Astrocyte of the cerebellum (primary cell): ENCODE results near the gene DCHS1.
"Not testable (repeated sequence)": the region's sequence is repeated elsewhere in the genome, so short reads cannot be mapped to it uniquely, and the experiment has no call there.

Source experiments
- DNase-seq: peaks from one replicate; pipeline ENCODE4 v3.0.0-alpha.2; 2011; ENCODE audit warnings: low read depth
- H3K4me3 ChIP-seq: 2 replicates; pipeline ENCODE4 v1.5.1; 2011; ENCODE audit warnings: mild to moderate bottlenecking, low read depth, low read length, moderate library complexity
- in situ Hi-C: cut with HindIII; loops from 2 replicates; pipeline ENCODE4 v1.10.0; 2017; ENCODE audit warnings: low sequenced_read_pairs
- TF ChIP-seq, protein P1 (sequence below): IDR thresholded peaks from 2 replicates; pipeline ENCODE4 v1.5.1; 2012; ENCODE audit warnings: low read length, low read depth, moderate library complexity, mild to moderate bottlenecking; ENCODE audit errors: missing control alignments

The DCHS1 gene

DNA sequence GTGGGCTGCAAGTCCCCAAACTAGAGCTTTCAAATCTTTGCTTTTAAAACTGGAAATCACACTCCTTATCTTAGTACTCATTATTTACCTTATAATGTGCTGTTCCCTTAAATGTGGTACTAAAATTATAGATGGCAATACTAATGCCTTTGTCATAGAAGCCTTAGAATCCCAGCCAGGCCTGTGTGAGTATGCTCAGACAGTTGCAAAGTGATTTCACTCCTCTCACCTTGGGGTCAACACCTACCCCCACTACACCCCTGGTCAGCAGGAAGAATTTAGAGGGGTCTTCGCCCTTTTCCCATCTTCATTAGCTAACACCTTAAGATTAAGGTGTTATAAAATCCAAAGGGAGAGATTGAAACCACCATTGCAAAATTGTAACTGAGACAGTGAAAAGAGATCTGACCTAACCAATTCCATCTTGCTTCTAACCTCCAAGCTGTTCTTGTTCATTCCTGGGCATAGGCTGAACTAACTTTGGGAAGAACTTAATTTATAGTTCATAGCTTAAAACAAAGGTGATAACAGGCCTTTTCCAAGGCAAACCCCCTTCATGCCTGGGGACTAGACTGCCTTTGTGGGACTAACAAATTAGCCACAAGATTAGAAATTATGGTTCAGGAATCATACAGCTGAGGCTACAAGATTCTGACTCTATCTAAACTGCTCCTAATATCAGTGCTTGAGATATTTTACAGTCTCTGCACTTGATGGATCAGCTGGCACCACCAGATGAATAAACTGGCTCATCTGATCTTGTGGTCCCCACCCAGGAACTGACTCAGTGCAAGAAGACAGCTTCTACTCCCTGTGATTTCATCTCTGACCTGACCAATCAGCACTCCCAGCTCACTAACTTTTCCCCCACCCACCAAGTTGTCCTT, 38.0 kb upstream of the DCHS1 start:
- TF ChIP-seq, protein P1, sequence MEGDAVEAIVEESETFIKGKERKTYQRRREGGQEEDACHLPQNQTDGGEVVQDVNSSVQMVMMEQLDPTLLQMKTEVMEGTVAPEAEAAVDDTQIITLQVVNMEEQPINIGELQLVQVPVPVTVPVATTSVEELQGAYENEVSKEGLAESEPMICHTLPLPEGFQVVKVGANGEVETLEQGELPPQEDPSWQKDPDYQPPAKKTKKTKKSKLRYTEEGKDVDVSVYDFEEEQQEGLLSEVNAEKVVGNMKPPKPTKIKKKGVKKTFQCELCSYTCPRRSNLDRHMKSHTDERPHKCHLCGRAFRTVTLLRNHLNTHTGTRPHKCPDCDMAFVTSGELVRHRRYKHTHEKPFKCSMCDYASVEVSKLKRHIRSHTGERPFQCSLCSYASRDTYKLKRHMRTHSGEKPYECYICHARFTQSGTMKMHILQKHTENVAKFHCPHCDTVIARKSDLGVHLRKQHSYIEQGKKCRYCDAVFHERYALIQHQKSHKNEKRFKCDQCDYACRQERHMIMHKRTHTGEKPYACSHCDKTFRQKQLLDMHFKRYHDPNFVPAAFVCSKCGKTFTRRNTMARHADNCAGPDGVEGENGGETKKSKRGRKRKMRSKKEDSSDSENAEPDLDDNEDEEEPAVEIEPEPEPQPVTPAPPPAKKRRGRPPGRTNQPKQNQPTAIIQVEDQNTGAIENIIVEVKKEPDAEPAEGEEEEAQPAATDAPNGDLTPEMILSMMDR: no peak
- no peak for DNase-seq

DNA sequence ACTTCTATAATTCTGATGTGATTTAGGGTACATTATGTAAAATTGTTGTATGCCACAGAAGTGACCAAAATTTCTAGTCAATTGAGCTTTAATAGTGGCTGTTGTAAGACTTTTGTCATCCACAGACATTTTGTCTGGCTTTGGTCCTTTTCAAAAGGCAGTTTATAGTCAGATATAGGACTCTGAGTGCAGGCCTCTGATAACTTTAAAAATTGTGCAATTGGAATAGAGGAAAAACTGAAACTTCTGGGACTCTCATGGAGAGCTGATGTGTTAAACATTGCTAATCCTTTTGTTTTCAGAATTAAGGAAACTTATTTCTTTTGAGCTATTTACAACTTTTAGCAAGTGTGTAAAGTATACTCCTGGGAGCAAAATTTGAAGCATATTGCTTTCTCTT, 36.5 kb upstream of the DCHS1 start:
- in situ Hi-C loops: no loop called here
- DNase-seq: no peak

More for the DNA sequence above, 38.0 kb upstream of the DCHS1 start:
- no peak overlapping the region for H3K4me3 ChIP-seq
- in situ Hi-C loops: no loop called here

GRCh38 chr11:6690431-6691132, 35.0 kb upstream of the DCHS1 start:
- H3K4me3 ChIP-seq, in situ Hi-C loops, DNase-seq: not testable (repeated sequence)

More for the DNA sequence above, 36.5 kb upstream of the DCHS1 start:
- TF ChIP-seq, protein P1: no peak
- no peak overlapping the region for H3K4me3 ChIP-seq

- DNase-seq: no peak
- H3K4me3 ChIP-seq: no peak overlapping the region
- TF ChIP-seq, protein P1: no peak
- in situ Hi-C loops: no loop called here
Observed at GRCh38 chr11:6687876-6688275, 32.3 kb upstream of the DCHS1 start.

DNA sequence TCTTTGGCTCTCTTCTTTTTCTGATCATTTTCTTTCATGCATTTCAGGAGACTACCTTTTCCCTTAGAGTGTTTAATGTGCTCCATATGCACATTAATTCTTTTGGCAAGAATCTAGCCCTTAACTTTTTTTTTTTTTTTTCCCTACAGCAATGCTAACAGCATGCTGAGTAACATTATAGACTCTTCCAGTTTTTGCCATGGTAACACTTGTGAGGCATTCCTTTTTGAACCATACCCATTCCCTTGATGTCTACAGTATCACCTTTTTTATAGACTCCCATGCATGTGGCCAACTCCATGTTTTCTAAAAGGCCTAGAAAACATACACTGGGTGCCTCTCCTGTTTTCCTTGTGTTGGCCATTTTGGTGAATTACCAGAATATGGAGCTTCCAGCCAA, 30.4 kb upstream of the DCHS1 start:
- in situ Hi-C loops: no loop called here
- TF ChIP-seq, protein P1: no peak
- no peak for DNase-seq
- no peak overlapping the region for H3K4me3 ChIP-seq

DNA sequence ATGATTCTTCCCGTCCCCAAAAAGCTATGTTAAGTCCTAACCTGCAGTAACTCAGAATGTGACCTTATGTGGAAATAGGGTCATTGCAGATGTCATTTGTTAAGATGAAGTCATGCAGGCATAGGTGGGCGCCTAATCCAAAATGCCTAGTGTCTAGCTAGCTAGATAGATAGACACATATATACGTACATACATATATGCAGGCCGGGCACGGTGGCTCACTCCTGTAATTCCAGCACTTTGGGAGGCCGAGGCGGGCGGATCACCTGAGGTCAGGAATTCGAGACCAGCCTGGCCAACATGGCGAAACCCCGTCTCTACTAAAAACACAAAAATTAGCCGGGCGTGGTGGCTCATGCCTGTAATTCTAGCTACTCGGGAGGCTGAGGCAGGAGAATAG, 28.5 kb upstream of the DCHS1 start:
- H3K4me3 ChIP-seq, DNase-seq, in situ Hi-C loops: not testable (repeated sequence)

DNA sequence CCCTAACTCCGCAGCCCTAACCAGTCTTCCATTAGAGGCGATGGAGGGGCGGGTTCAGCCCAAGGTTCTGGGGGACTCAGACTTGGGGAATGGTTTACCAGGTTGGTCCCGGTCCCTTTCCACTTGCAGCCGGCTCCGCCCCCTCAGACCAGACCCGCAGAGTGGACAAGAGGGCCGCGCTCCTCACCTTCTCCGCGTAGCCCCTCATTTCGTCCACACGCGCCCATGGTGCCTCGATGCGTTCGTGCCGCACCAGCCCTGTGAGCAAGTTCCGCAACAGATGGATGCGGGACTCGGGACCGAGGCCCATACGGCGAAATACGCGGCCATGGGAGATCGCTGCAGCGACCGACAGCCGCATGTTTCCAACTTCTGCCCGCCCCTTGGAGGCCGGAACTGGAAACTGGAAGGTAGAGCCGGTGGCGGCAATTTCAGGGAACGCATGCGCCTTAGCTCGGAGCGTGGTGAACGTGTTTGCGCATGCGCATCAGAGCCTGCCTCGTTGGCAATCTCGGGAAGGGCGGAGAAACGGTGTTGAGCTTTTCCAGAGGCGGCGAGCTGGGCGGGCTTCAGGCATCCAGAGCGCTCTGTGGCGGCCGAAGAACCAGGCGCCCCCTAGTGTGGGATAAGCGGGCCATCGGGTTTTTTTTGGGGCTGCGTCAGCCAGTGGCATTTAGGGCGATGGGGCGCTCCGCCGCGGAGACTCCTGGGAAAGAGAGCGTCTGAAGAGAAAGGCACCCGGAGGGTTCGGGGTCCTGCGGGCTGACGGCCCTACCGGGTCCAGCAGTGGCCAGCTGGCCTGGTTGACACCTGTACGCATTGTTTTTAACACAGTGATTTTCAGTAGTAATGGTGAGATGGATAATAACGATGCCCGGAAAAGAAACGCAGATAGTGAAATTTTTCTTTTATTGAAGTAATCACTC, 27.6 kb upstream of the DCHS1 start, which contains the start of gene MRPL17:
MRPL17 (minus strand) TSS at position 405 of the 926 bp plus-strand sequence; CDS start at position 361, 44 bp downstream.
- TF ChIP-seq, protein P1: peak; percentile 89
- peak within 1 kb of the TSS; percentile 98 for H3K4me3 ChIP-seq
- in situ Hi-C loops: no loop called here
- DNase-seq: peak; percentile 99
